Lung (tissue), 12 donors: ENCODE measurements around the gene MCAT. TPM values are rescaled to one million over a fixed set of nuclear protein-coding genes. Genes with fewer than 3 reads are reported as not detected.
A peak's percentile ranks its signal among the peaks of the same experiment; 100 is the strongest.

Experiments
- ATAC-seq: fragments of 200-7000 bp; cut with Tn5 transposase; one replicate; pipeline ENCODE4 v1.9.1; 2020; ENCODE audit warnings: moderate number of reproducible peaks; ENCODE audit not compliant: insufficient read depth, low FRiP score
- DNase-seq, 3 donors: peaks; one replicate each; pipeline ENCODE4 v3.0.0-alpha.2; 2013 to 2017
- H3K27ac ChIP-seq, 2 donors: one replicate each; pipeline ENCODE4 v1.5.1; 2013; ENCODE audit warnings: mild to moderate bottlenecking in 2 of 2, moderate library complexity in 2 of 2, control low read depth in 1 of 2, inconsistent platforms in 1 of 2, low read depth in 1 of 2, low read length in 1 of 2
- H3K27me3 ChIP-seq, 3 donors: one replicate each; pipeline ENCODE4 v1.5.1; 2013; ENCODE audit warnings: low read length in 2 of 3; ENCODE audit not compliant: control insufficient read depth in 3 of 3, insufficient read depth in 3 of 3
- H3K36me3 ChIP-seq, 4 donors: one replicate each; pipeline ENCODE4 v1.5.1; 2013; ENCODE audit warnings: low read length in 4 of 4, mild to moderate bottlenecking in 1 of 4, moderate library complexity in 1 of 4; ENCODE audit not compliant: control insufficient read depth in 4 of 4, insufficient read depth in 4 of 4
- H3K4me1 ChIP-seq, 5 donors: one replicate each; pipeline ENCODE4 v1.5.1; 2013; ENCODE audit warnings: low read length in 5 of 5, mild to moderate bottlenecking in 2 of 5, moderate library complexity in 1 of 5; ENCODE audit not compliant: control insufficient read depth in 5 of 5, insufficient read depth in 5 of 5
- H3K4me3 ChIP-seq: one replicate; pipeline ENCODE4 v1.5.1; 2013; ENCODE audit warnings: mild to moderate bottlenecking, control low read depth, moderate library complexity
- H3K9ac ChIP-seq, 2 donors: one replicate each; pipeline ENCODE4 v1.5.1; 2013; ENCODE audit warnings: low read length in 2 of 2, control low read depth in 1 of 2; ENCODE audit not compliant: insufficient read depth in 1 of 2
- H3K9me3 ChIP-seq, 4 donors: one replicate each; pipeline ENCODE4 v1.5.1; 2013; ENCODE audit warnings: low read length in 3 of 4, mild to moderate bottlenecking in 1 of 4, moderate library complexity in 1 of 4; ENCODE audit not compliant: control insufficient read depth in 4 of 4, insufficient read depth in 3 of 4
- CTCF ChIP-seq: IDR thresholded peaks from 2 replicates; pipeline ENCODE4 v1.5.1; 2012; ENCODE audit warnings: mild to moderate bottlenecking; ENCODE audit errors: control extremely low read depth, extremely low read depth
- WGBS, 2 donors: extraction: QIAGEN DNeasy Blood & Tissue Kit; methylation state at CpG; one replicate each; pipeline ENCODE4 v1.1.7; 2013; 5-methylcytosine and 5-hydroxymethylcytosine counted together
- polyA plus RNA-seq, 2 donors: library from polyadenylated mRNA; stranded (reverse); fragments of 200-250 nt; gene quantifications; one replicate each; pipeline ENCODE4 v1.2.1, GENCODE V29; 2013
- total RNA-seq, 2 donors: library from RNA; depleted of rRNA in 1 of 2; stranded (reverse); fragments of >200 nt in 1 of 2; gene quantifications; one replicate each; pipeline ENCODE4 v1.2.1, GENCODE V29; 2014 to 2021
- donor health status: control.
- donor health status: control.
- donor health status: Bipolar disorder and iron deficiency.
- donor health status: healthy.
- donor health status: DM: yes; HTN: yes; CAD: no.

MCAT gene
- total and polyA plus RNA-seq, 4 donors, result 15.6 to 23.9 (median 21.0) TPM

DNA sequence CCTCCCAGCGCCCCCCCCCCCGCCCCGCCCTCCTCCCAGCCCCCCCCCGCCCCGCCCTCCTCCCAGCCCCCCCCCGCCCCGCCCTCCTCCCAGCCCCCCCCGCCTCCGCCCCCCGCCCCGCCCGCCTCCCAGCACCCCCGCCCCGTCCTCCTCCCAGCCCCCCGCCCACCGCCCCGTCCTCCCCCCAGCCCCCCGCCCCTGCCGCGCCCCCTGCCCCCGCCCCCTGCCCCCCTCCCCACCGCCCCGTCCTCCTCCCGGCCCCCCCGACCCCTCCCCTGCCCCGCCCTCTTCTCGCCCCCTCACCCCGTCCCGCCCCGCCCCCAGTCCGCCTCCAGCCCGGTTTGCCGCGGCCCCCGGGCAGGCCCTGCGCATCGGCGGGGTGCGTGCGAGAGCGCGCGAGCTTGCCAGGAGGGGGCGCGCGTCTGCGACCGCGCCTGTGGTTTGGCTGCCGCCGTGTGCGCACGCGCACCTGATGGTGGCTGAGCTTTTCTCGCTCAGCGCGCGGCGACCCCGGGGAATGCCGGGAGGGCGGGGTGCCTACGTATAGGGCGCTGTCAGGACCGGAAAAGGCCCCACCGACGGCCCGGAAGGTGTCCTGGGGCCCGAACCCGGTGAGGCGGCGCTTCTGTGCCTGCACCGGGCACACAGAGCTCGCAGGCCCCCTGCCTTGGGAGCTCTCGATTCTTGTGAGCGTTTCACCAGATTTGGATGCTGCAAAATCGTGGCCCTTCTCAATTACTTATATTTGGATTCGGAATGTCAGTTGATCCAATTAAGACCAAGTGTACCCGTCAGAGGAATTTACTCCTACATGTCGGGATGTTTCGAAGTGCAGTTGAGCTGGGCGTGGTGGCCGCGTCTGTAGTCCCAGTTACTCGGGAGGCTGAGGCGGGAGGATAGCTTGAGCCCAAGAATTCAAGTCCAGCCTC is 44.2 kb upstream of the MCAT start:
- Histone ChIP-seq H3K4me1 (peaks cover 0 to 20% (median 9%) of the 10 kb centered on the region in 5 donors), H3K36me3 (peaks cover 0 to 3% (median under 1%) of the 10 kb centered on the region in 4 donors), H3K9ac (peak overlapping the region; percentile 46 to 78), H3K4me3 (peak overlapping the region; percentile 48), H3K27me3 (no peaks in the 10 kb centered on the region), H3K9me3 (no peaks in the 10 kb centered on the region), H3K27ac (peak overlapping the region; percentile 80 to 94)
- peak; percentile 93 for ATAC-seq
- 6 to 7% methylated on average over 48 to 59 of the region's 86 CpGs for WGBS, 2 donors
- TF ChIP-seq CTCF, result peak; percentile 38
- peak; percentile 96 to 99 (median 97) for DNase-seq

GRCh38 chr22:43186272-43187170 is 43.3 kb upstream of the MCAT start, which contains the start of gene TTLL12:
TSS of gene TTLL12 (minus strand) at chr22:43187134. CDS start at chr22:43187069, 65 bp downstream.
- Histone ChIP-seq H3K4me3 (peak within 1 kb of the TSS; percentile 70), H3K36me3 (peaks cover 0 to 3% (median 1%) of the 10 kb centered on the region in 4 donors), H3K9ac (peak within 1 kb of the TSS; percentile 46 to 78), H3K27me3 (no peaks in the 10 kb centered on the region), H3K27ac (peak within 1 kb of the TSS; percentile 94 to 96), H3K4me1 (peaks cover 0 to 20% (median 14%) of the 10 kb centered on the region in 5 donors), H3K9me3 (no peaks in the 10 kb centered on the region)
- WGBS, 2 donors, result 1 to 6% methylated on average over 45 to 86 of the region's 87 CpGs
- ATAC-seq, result no peak
- peak; percentile 62 to 78 (median 76) for DNase-seq
- TF ChIP-seq CTCF, result no peak

- H3K4me3 ChIP-seq, result no peak overlapping the region
- peaks cover 0 to 20% (median 15%) of the 10 kb centered on the region in 5 donors for H3K4me1 ChIP-seq
- no peaks in the 10 kb centered on the region for H3K27me3 ChIP-seq
- 22 to 46% methylated on average over 12 of the region's 12 CpGs for WGBS, 2 donors
- no peak overlapping the region for H3K9ac ChIP-seq
- DNase-seq (peak; percentile 50 to 79 (median 69)), ATAC-seq (no peak)
- TF ChIP-seq CTCF, result no peak
- H3K9me3 ChIP-seq, result no peaks in the 10 kb centered on the region
- H3K36me3 ChIP-seq, result peaks cover 0 to 8% (median 1%) of the 10 kb centered on the region in 4 donors
- no peak overlapping the region for H3K27ac ChIP-seq
These were observed 42.7 kb upstream of the MCAT start for GRCh38 chr22:43185860-43186261.
